Islet precursor cell (in vitro differentiated cells): Measurements from ENCODE around the gene ACOXL.
"Not testable (repeated sequence)": the region's sequence is repeated elsewhere in the genome, so short reads cannot be mapped to it uniquely, and the experiment has no call there.

Source experiments
- DNase-seq: peaks from one replicate; pipeline ENCODE4 v3.0.0-alpha.2; 2018

The ACOXL gene

DNA sequence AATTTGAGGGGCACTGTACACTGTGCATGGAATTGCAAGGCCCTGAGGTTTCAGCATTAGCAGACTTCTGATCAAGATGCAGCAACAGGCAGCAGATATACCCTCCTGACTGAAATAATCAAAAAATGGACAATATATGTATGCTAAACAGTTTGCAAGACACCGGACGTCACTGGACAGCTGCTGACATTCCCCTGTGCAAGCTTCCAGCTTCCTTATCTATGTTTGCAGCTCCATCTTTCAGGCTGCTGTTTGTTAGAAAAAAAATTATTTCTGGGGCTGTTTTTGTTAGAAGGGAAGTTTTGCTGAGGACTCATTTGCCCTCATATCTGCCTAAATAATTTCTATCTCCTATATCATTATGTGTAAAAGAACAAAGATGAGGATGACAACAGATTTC is 208.9 kb downstream of the ACOXL start:
- DNase-seq: no peak

DNA sequence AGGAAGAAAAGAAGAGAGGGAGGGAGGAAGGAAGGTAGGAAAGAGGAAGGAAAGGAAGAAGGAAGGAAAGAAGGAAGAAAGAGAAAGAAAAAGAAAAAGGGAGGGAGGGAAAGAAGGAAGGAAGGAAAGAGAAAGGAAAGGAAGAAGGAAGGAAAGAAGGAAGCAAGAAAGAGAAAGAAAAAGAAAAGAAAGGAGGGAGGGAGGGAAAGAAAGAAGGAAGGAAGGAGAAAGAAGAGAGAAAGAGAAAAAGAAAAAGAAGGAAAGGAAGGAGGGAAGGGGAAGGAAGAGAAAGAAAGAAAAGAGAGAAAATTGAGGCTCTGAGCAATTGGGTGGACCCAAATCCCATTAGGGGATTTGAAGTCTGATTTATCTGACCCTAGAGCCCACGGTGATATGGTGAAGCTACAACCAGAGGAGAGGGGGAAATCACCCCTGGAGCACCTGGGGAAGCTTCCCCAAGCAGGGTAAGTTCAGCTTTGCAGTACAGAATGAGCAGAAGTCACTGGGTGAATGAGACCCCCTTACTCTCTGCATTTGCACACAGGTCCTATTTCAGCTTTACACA is 210.8 kb downstream of the ACOXL start:
- no peak for DNase-seq

DNA sequence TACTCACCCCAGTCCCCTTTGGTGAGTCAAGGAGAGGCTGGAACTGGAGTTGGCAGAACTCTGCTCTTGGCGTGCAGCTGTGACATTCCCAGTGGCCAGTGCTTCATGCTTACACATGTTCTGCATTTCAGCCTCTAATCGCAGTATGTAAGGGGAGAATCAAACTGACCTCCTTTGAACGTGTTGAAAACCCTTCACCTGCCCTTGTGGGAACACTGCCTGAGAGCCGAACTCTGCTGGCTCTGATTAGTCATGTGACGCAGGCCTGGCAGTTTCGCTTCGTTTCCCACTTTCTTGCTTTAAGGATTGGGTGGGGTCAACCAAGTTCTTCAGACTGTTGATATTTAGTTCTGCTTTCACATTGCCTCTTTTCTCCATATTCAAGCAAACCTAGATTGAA is 214.5 kb downstream of the ACOXL start:
- DNase-seq: no peak

DNA sequence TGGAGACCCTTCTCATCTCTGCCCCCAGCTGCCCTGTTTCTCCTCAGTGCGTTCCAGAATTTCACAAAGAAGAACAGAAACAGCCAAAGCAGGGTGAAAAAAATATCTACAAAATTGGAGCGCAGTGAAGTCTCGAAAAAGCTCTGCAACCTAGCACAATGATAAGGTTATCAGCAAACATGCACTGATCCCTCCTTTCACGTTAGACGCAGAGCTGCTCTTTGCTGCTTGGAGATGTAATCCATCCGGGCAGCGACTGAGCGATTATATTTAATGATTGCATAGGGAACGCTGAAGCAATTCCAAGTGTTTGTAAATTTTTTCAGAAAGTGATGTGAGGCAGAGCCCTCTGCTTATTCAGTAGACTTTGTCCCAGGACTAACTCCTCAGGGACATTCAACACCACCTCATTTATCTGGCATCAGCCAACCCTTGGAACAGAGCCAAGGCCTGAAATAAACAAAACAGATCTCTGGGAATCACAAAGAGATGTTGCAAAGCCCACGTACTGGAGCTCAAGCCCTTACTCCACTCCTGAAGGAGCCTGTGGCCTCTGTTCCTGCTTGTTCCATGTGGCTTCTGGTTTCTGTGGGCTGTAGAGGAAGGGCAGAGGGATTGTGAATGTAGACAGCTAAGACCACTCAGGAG is 215.8 kb downstream of the ACOXL start:
- no peak for DNase-seq

DNA sequence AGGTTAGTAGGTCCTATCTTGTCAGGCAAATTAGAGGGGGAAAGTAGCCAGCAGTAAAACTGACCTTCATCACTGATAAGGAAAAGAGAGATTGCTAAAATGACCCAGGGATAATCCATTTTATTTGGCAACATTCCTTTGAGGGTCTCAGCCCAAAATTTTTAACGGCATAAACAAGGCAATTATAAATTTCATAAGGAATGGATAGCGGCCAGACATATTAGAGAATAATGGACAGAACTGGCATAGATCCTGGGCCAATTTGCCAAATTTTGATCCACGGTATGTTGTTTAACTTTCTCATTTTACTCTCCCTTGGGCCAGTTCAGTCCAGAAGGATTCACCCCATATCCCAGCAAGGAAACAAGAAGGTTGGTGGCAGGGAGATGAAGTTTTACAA is 217.9 kb downstream of the ACOXL start:
- DNase-seq: no peak

DNA sequence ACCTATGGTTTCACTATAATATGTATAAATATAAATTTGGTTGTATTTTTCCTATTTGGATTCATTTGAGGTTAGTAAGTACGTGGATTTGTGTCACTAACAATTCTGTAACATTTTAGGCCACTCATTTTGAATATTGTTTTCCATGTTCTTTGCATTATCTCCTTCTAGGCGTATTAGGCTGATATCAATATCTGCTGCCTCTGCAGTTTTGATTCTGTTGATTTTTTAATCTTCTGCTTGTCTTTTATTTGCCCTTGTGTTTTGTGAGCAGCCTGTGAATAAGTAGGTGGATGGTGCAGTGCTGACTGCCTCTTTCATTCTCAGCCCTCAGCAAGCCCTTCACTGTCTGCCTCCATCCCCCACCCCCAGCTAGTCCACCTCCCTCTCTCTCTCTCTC is 222.7 kb downstream of the ACOXL start:
- DNase-seq: no peak

DNA sequence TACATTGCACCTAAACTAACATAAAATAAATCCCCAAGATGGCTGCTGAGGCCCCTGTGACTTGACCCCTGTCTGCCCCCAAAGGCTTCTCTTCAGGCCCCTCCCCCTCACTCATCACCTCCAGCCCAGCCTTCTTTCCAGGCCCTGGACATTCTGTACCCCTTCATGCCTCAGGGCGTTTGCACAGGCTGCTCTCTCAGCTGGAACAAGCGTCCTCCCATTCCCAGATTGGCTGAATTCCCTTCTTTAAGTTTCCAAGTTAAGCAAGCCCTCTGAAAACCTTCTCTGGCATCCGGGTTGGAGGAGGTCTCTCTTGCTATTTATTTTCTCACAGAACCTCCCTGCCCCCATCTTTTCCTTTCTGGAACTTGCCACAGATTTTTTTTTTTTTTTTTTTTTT is 223.2 kb downstream of the ACOXL start:
- DNase-seq: no peak

DNA sequence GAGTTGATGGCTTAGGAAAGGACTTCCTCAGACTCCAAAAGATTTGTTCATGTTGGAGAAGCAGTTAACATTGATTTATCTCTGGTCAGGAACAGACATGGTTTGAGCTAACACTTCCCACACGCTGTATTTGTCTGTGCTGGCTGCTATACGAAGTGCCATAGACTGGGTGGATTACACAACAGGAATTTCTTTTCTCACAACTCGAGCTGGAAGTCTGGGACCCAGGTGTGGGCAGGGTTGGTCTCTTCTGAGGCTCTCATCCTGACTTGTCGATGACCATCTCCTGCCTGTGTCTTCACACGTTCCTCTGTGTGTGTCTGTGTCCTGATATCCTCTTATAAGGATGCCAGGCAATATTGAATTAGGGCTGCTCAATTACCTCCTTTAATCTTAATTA is 224.9 kb downstream of the ACOXL start:
- DNase-seq: no peak

DNA sequence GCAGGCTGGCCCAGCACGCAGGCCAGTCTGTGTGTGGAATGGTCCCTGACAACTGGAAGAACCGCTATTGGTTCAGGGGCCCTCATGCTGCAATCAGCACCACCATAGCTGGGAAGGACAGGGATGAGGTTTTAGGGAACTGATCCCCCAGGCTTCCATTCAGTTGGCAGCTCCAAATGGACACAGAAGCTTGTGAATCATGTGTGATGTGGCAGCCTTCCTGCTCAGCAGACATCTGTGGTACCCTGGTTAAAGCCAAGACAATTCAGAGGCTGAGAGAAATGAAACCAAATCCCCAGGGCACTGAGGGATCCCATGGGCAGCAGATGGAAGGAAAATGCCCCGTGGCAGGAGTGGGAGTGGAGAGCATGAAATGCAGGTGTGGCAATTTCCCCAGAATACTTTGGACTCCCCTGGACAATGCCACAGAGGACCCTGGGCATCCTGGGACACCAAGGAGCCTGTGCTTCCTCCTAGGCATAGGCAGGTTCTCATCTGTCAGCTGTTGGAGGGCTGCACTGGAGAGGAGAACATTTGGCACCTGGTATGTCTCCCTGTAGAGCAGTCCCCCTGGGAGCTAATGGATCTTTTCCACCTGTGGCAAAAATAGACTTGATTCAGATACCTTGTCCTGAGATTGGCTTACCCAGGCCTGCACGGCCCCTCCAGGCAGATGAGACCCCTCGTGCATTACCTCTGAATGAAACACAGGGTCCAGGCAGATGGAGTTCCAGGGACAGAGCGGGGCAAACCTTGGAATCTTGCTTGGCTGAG is 226.2 kb downstream of the ACOXL start:
- no peak for DNase-seq

DNA sequence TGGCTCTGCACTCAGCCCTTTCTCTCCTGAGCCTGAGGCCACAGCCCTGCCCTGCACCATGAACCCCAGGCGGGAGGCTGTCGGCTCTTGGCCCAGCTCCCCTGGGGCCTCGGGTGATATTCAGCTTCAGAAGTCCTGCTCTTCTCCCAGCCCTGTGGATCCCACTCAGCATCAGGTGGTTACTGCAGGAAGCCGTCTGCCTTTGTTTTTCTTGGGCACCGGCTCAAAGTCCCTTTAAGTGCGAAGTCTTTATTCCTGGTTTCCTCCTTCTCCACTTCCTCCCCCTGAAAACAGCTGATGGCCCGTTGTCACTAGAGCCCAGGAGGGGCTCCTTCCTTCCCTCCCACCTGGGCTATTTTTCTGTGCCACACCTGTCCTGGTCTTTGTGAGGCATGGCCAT is 226.8 kb downstream of the ACOXL start:
- no peak for DNase-seq

DNA sequence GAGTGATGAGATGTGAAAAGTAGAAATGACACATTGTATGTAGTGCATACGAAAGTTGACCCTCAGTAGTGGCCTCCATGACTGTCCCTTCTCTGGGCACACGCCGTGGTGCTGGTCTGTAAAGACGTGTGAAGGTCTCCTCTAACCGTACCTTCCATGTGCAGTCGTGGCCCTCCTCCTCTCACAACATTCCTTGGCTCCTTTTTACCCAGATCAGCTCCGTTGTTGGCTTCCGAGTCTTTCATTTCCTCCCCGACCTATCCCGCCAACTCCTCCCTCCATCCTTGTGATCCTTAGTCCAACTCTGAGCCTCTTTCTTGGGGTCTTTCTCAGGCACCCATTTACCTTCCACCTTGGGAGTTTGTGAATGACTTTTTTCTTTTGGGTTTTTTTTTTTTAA is 227.9 kb downstream of the ACOXL start:
- no peak for DNase-seq

DNA sequence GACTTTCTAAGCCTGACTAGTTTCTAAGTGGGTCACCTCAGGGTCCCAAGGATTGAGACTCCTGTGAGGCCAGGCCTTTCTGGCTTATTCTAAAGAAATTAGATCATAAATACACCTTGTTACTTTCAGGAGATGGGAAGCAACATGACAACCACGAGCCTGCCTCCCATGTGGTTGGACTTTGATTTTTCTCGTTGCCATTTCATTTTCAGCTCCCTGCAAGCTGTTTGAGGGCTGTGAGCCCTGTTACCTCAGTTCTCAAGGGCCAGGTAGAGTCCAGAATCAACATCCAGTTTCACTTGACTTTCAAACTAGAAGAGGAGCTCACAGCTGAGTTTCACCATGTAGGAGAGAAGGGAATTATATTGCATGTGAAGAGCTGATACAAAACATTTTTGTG is 228.6 kb downstream of the ACOXL start:
- no peak for DNase-seq

DNA sequence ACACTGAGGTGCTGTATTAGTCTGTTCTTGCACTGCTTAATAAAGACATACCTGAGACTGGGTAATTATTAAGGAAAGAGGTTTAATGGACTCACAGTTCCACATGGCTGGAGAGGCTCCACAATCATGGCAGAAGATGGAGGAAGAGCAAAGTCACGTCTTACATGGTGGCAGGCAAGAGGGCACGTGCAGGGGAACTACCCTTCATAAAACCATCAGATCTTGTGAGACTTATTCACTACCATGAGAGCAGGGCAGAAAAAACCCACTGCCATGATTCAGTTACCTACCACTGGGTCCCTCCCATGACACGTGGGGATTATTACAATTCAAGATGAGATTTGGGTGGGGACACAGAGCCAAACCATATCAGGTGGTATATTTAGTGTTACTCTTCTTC is 229.3 kb downstream of the ACOXL start:
- not testable (repeated sequence) for DNase-seq

DNA sequence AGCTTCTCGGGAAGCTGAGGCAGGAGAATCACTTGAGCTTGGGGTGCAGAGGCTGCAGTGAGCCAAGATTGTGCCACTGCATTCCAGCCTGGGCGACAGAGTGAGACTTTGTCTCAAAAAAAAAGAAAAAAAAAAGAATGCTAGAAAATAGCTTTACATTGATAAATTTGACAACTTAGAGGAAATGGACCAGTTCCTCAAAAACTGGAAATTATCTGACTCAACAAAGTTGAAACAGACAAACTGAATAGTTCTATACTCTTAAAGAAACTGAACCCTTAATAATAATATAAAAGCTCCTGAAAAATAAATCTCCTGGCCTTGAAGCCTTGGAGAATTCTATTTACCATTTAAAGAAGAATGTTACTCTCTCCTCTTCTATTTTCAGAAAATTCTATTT is 237.3 kb downstream of the ACOXL start:
- DNase-seq: no peak

DNA sequence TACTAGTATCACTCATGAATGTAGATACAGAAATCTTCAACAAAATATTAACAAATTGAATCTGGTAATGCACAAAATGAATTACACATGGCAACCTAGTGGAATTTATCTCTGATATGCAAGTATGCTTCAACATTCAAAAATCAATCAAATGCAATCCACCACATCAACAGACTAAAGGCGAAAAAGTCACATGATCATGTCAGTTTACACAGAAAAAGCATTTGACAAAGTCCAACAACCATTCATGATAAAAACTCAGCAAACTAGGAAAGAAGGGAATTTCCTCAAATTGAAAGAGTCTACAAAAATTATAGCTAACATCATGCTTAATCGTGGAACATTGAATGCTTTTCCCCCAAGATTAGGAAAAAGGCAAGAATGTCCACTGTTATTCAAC is 237.8 kb downstream of the ACOXL start:
- DNase-seq: no peak

DNA sequence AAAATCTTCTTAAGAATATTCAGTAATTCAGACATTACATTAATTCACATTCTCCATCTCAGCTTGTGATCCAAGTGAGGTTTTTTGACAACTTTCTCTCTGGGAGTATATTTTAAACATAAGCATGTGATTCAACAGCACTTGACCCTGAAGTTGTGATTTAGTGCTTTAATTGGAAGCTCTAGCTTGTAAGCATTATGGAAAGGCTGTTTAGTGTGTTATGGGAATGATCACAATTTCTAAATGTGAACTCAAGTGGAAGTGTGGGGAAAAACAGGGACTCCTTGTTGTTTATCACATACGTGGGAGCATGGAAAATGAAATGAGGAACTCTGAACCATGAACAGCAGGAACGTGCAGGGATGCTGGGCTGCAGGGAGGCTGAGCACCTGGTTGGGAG is 239.4 kb downstream of the ACOXL start:
- no peak for DNase-seq

DNA sequence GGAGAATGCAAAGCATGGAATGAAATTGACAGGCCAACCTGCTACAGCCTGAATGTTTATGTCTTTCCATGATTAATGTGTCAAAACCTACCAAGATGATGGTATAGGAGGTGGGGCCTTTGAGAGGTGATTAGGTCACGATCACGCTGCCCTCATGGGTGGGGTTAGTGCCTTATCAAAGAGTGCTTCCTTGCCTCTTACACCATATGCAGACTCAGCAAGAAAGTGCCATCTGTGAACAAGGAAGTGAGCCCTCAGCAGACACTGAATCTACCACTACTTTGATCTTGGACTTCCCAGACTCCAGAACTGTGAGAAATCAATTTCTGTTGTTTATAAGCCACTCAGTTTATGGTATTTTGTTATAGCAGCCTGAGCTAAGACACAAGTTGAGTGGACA is 240.9 kb downstream of the ACOXL start:
- DNase-seq: no peak

DNA sequence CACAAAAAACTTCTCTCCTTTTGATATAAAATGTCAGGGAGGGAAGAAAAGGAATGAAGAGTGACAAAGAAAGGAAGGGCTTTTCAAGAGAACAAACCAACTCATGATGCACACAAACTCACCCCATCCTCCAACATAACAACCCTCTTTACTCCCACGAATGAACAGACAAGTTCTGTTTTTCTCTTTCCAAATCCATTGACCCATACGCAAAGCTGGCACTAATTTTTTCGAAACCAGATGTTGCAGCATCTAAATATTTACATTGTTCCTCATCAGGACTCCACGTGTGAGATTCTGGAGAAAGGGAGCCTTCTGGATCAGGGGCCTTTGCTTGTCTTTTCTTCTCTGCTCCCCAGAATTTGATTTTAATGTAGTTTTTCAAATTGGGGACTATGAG is 245.0 kb downstream of the ACOXL start:
- DNase-seq: no peak

DNA sequence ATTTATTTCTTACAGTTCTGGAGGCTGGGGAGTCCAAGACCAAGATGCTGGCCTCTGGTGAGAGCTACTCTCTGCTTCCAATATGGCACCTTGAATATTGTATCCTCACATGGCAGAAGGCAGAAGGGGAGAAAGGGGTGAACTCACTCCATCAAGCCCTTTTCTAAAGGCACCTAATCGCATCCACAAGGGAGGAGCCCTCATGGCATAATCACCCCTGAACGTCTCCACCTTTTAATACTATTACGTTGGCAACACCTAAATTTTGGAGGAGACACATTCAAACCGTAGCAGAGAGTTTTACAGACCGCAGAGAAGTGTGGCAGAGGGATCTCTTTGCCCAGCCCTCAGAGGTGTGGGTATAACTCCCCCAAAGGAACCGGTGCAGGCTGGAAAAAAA is 245.8 kb downstream of the ACOXL start:
- DNase-seq: no peak

DNA sequence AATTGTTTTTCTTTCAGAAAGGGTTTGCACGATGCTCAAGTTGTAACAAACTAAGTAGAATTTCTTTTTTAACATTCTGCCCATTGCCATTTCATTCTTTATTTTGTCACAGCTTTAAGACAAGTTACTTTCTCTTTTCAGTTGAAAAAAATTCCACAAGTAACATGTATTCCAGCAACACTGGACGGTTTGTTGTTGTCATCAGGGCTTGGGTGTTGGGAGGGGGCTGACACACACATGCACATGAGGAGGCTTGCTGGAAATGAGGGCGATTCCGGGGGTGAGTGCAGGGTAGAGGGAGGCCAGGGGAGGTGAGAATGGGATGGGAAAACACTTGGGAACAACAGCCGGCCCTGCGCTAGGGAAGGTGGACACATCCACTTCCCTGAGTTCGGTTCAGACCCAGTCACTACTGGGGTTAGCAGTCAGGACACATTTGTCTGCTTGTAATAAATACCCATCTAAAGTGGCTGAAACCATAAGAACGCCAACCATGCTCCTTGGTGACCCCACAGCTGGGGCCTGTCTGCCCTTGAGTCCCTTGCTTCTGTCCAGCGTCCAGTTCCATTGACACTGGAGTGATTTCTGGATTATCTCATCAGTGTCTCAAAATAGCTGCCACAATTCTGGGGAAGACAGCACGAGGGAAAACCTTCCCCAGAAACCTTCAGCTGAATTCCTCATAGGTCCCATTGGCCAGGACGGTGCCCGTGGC is 246.5 kb downstream of the ACOXL start:
- DNase-seq: no peak

DNA sequence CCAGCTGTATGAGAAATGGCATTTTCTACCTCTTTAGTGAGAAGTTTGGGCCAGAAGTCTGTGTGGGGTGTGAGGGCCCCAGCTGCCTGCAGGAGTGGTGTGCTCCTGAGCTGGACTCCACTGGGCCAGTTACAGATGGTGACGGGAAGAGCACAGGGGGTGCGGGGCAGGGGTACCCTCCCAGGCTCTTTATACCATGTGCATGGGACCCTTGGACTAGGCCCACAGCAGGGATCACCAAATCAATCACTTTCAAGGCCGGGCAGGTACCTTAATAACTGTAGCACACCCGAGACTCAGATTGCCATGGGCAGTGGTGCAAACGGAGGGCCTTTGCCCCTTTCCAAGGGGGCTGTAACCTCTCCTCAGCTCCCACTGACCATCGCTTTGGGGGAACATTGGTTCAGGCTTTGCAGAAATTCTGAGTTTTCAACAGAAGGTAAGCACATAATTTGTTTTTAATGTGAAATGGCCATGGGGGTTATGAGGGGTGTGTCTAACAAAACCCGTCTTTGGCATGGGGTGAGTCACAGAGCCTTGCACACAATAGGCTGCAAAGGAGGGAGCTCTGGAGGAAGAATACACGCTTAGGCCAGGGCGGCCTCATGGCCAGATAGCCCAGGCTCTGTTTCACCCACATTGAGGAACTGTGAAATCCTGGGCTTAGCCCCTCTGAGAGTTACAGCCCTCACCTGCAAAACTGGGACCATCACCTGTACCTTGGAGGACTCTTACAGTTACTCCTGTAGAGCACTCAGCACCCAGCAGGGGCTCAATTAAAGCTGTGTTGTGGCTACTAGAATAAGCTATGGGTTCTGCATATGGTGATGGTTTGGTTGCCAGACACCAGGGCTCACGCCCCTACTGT is 247.3 kb downstream of the ACOXL start:
- no peak for DNase-seq

DNA sequence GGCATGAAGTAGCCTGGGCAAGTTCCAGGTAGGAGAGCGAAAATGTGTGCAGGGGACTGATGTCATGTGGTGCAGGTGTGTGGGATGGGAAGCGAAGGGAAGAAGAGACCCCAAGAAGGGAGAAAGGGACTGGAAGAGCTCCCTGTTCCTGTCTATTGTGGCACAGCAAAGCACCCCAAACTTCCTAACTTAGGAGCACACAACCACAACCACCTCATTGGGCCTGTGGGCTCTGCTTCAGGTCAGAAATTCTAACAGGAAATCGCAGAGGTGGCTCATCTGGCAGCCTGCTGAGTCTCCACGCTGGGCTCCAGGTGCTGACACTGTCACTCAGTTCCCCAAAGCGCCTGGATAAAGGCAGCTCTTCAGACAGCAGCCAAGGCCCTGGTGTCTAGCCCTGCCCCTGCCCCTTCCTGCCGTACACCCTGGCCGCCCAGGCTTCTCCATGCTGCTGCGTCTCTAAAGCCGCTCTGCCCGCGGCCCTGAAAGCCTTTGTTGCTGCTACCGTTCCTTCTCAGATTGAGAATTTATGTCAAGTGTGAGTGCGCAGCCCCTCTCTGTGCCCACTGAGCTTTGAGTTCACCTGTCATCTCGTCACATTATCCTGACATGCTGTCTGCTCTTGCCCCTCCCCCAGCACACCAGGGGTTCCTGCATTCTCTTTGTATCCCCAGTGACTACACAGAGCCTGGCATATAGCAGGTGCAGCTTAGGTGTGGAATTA is 248.1 kb downstream of the ACOXL start:
- no peak for DNase-seq
